GM12874 (cell line): ENCODE data around the gene DNAJC21.
A peak's percentile ranks its signal among the peaks of the same experiment; 100 is the strongest.

Experiments used
- CTCF ChIP-seq: IDR thresholded peaks from 2 replicates; pipeline ENCODE4 v1.5.1; 2011; ENCODE audit warnings: low read depth, mild to moderate bottlenecking, control low read depth, low read length, moderate library complexity; ENCODE audit not compliant: insufficient read depth

The DNAJC21 gene

GRCh38 chr5:35002459-35002858 is 73.1 kb downstream of the DNAJC21 start:
- TF ChIP-seq CTCF = no peak

GRCh38 chr5:35003018-35003957 is 73.9 kb downstream of the DNAJC21 start:
- TF ChIP-seq CTCF = peak; percentile 83

- no peak for TF ChIP-seq CTCF
Observed at GRCh38 chr5:35004200-35004599, 74.8 kb downstream of the DNAJC21 start.

GRCh38 chr5:35004771-35005170 is 75.4 kb downstream of the DNAJC21 start:
- TF ChIP-seq CTCF = no peak
